ENCODE data around the gene PIEZO1.
"Not testable (repeated sequence)": the region's sequence is repeated elsewhere in the genome, so short reads cannot be mapped to it uniquely, and the experiment has no call there.

The PIEZO1 gene, protein sequence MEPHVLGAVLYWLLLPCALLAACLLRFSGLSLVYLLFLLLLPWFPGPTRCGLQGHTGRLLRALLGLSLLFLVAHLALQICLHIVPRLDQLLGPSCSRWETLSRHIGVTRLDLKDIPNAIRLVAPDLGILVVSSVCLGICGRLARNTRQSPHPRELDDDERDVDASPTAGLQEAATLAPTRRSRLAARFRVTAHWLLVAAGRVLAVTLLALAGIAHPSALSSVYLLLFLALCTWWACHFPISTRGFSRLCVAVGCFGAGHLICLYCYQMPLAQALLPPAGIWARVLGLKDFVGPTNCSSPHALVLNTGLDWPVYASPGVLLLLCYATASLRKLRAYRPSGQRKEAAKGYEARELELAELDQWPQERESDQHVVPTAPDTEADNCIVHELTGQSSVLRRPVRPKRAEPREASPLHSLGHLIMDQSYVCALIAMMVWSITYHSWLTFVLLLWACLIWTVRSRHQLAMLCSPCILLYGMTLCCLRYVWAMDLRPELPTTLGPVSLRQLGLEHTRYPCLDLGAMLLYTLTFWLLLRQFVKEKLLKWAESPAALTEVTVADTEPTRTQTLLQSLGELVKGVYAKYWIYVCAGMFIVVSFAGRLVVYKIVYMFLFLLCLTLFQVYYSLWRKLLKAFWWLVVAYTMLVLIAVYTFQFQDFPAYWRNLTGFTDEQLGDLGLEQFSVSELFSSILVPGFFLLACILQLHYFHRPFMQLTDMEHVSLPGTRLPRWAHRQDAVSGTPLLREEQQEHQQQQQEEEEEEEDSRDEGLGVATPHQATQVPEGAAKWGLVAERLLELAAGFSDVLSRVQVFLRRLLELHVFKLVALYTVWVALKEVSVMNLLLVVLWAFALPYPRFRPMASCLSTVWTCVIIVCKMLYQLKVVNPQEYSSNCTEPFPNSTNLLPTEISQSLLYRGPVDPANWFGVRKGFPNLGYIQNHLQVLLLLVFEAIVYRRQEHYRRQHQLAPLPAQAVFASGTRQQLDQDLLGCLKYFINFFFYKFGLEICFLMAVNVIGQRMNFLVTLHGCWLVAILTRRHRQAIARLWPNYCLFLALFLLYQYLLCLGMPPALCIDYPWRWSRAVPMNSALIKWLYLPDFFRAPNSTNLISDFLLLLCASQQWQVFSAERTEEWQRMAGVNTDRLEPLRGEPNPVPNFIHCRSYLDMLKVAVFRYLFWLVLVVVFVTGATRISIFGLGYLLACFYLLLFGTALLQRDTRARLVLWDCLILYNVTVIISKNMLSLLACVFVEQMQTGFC (N-terminal part only)

DNA sequence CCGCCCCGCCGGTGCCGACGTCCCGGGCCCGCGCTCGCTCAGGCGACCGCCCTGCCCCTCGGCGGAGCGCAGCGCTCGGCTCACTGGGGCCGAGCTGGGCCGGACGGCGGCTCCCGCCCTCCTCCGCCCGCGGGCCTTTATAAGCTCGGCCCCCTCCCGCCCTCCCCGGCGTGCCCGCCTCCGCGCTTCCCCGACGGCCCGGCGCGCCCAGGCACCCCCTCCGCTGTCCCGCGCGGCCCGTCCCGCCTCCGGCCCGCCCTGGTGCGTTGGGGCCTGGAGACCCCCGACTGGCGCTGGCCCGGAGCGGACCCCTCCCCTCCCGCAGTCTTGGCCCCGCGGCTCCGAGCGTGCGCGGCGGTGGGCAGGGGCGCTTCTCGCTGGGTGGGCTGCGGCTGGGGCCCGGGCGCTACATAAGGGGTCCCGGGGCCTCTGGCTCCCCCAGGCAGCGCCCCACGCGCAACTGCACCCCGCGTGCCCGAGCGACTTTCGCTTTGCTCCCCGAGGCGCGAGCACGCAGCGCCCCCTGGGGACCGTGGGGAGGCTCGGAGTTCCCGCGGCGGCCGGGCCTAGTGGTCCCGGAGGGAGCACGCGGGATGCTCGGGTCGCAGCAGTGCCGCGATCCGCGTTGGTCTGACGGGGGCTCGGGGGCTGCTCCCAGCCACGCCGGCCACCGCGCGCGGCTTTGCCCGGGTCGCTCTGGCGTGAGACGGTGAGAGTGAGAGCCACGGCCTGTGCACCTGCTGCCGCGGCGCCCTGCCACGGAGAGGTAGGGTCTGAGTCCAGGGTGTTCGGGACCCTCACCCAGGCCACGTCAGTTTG is at the start of gene PIEZO1:
Gene PIEZO1, minus strand, starts transcription at position 115 of the 819 bp plus-strand sequence. CDS start 256 bp downstream, outside the sequence.
- DNase-seq (ENCODE audit: low read depth in 2 of 2) = peak; percentile 68 to 74

DNA sequence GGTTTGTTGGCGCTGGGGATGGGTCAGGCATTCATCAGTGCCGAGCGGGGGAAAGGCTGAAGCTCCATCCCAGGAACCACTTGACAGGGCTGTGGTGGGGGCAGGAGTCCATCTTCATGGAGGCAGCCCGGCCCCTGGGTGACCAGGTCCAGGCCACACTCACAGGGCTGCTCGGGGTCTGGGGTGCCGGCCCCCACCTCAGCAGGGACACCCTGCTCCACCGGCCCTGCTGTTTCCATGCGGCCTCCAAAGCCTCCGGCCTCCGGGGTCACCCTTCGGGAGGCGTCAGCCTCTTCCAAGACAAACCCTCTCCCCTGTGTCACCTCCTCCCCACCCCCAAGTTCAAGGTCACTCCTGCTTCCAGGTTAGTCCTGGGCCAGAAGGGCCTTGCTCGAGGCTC is 49.6 kb upstream of the PIEZO1 start:
- no peak for DNase-seq (ENCODE audit: low read depth in 2 of 2)

DNA sequence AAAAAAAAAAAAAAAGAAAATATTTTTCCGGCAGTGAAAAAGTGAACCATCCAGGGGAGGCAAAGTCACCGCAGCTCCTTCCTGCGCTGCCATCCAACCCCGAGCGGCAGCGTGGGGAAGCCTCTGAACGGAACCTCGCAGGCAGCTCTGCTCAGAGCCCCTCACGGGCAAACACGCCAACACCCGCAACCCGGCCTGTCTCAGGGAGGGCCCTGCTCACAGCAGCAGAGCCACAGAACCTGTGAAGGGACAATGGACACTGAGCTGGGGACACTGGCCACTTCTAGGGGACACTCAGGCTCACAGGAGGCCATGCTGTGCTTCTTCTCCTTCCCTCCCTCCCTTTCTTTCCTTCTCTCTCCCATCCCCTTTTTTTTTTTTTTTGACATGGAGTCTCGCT is 48.1 kb upstream of the PIEZO1 start:
- DNase-seq (ENCODE audit: low read depth in 2 of 2) = no peak

DNA sequence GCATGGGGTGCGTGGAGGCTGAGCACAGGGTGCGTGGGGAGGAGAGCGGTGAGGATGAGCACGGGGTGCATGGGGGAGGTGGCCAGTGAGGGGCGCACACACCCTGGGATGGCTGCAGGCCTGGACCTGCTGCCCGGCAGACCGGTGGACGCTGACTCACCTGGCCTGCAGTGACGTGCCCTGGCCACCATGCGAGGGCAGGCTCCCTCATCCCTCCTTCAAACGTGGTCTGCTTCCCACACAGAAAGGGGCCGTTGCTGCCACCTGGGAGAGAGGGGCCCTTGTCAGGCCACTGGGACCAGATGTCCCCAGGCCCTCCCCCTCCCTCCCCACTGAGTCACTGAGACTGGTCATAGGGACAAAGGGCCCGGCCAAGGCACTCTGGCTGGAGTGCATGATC is 46.8 kb upstream of the PIEZO1 start:
- DNase-seq (ENCODE audit: low read depth in 2 of 2) = no peak

DNA sequence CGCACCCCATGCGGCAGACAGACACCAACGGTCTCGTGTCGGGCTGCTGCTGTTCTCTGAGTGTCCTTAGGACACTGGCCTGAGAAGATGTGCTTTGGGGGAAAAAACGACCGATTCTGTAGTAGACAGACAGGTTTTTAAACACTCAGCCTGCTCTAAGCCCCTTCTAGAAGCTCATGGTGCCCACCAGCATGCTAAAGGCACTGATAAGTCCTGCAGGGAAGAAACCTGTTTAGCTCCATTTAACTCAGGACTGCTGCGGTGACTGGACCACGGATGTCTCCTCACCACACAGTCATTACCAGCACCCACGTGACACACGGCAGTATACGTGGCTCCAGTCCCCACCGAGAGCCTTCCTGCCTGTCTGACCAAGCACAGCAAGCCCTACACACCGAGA is 45.8 kb upstream of the PIEZO1 start:
- DNase-seq (ENCODE audit: low read depth in 2 of 2) = no peak

DNA sequence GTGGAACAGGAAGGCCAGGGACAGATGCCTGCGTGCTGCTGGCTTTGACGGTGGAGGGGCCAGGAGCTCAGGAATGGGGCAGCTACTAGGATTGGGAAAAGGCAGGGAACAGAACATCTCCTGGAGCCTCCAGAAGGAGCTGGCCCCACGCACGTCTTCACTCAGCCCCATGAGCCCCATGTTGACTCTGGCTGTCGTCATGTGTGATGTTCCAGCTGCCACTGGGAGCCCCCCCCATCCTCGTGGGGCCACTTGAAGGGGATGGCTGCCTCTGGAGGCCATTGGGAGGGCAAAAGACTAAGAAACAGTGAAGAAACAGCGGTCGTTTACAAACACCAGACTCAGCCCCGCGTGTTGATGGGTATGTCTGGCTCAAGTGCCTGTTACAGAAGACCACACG is 45.2 kb upstream of the PIEZO1 start:
- DNase-seq (ENCODE audit: low read depth in 2 of 2) = no peak

DNA sequence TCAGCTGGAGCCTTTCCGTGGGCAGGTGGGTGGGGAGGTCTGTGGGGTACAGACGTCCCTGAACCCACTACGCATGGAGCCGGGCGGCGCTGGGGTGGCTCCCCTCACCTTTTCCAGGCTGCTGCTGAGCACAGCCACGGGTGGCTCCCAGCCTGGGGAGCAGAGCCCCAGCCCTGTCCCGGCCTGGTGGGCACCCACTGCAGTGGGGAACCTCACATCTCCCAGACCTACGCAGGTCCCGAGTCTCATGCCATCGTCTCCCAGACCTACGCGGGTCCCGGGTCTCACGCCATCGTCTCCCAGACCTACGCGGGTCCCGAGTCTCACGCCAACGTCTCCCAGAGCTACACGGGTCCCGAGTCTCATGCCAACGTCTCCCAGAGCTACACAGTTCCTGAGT is 43.7 kb upstream of the PIEZO1 start:
- DNase-seq (ENCODE audit: low read depth in 2 of 2) = no peak

DNA sequence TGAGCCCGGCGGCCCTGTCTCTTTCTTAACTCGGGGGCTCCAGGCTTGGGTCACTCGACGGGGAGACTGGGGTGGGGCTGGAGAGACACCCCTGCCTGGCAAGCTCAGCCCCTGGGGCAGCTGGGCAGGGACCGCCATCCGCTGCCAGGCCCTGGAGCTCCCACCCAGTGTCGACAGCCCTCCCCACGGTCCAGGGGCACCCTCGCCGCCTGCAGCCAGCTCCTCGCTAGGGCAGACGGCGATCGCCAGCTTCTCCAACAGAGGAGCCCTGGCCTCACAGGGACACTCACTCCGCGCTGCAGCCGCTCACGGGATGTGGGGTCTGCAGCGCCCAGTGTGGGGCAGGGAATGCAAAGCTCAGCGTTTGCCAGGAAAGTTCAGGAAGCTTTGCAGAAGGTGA is 42.7 kb upstream of the PIEZO1 start:
- no peak for DNase-seq (ENCODE audit: low read depth in 2 of 2)

DNA sequence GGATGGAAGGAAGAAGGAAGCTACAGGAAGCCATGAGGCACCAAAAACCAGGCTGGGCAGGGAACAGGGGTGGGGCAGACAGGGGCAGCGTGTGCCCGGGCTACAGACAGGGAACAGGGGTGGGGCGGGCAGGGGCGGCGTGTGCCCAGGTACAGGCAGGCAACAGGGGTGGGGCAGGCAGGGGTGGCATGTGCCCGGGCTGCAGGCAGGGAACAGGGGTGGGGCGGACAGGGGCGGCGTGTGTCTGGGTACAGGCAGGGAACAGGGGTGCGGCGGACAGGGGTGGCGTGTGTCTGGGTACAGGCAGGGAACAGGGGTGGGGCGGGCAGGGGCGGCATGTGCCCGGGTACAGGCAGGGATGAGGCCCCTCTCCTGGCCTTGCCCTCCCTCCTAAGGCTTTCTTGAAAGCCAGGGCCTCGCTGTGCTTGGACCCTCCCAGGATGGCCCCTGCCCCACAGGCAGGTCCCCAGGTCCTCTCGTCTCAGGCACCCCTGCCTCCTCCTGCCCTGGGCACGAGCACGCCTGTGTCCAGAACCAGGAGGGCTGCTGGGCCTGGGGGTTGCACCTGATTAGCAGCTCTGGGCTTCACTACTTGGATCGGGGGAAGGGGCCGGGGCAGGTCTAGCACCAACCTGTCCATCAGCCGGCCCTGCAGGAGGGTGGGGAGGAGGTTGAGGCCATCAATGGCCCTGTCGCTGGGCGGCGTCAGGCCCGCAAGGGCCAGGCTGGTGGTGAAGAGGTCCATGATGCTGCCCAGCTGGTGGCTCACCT is 41.2 kb upstream of the PIEZO1 start:
- DNase-seq (ENCODE audit: low read depth in 2 of 2) = no peak

DNA sequence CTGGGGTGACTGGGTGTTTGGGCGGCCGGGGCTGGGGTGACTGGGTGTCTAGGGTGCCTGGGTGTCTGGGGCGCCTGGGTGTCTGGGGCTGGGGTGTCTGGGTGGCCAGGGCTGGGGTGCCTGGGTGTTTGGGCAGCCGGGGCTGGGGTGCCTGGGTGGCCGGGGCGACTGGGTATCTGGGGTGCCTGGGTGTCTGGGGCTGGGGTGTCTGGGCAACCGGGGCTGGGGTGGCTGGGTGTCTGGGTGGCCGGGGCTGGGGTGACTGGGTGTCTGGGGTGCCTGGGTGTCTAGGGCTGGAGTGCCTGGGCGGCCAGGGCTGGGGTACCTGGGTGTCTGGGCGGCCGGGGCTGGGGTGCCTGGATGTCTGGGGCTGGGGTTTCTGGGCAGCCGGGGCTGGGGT is 40.1 kb upstream of the PIEZO1 start:
- no peak for DNase-seq (ENCODE audit: low read depth in 2 of 2)

DNA sequence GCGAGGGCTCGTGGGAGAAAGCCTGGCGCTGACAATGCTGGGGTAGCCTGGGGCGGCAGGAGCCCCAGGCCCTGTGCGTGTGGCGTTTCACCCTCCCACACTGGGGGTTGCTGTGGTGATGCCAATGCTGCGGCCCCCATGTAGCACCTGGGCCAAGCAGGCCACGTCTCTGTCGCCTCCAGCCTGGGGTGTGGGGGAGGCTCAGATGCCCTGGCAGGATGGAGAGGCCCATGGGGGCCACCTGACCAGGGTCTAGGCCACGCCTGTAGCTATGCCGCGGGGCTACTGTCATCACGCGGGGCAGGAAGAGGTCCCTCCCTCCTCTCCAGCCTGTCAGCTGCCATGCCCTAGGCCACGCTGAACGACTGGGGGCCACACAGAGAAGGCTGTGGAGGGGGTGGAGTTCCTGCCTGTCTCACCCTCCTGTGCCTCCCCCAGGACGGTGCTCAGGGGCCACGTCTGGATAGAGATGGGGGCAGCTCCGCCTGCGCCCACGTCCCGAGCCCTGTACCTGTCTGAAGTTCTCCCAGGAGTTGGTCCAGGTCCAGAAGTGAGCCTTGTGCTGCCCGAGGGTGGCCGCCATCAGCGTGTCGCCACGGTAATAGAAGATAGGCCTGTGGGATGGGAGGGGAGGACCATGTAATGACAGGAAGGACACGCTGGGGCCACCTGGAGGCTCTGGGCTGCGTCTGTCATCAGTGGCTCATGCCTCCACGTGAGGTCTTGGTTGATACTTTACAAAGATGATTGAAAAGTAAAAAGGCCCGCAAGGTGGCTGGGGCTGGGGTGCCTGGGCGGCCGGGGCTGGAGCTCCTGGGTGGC is 39.4 kb upstream of the PIEZO1 start:
- no peak for DNase-seq (ENCODE audit: low read depth in 2 of 2)

DNA sequence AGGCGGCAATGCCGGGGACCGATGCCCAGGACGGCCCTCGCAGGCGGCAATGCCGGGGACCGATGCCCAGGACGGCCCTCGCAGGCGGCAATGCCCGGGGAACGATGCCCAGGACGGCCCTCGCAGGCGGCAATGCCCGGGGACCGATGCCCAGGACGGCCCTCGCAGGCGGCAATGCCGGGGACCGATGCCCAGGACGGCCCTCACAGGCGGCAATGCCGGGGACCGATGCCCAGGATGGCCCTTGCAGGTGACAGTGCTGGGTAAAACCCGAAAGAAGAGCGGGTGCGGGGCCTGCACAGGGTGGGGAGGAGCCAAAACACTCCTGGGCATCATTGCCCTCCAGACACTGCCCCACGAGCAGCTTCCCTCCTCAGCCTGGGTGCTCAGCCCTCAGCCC is 38.6 kb upstream of the PIEZO1 start:
- DNase-seq (ENCODE audit: low read depth in 2 of 2) = not testable (repeated sequence)

DNA sequence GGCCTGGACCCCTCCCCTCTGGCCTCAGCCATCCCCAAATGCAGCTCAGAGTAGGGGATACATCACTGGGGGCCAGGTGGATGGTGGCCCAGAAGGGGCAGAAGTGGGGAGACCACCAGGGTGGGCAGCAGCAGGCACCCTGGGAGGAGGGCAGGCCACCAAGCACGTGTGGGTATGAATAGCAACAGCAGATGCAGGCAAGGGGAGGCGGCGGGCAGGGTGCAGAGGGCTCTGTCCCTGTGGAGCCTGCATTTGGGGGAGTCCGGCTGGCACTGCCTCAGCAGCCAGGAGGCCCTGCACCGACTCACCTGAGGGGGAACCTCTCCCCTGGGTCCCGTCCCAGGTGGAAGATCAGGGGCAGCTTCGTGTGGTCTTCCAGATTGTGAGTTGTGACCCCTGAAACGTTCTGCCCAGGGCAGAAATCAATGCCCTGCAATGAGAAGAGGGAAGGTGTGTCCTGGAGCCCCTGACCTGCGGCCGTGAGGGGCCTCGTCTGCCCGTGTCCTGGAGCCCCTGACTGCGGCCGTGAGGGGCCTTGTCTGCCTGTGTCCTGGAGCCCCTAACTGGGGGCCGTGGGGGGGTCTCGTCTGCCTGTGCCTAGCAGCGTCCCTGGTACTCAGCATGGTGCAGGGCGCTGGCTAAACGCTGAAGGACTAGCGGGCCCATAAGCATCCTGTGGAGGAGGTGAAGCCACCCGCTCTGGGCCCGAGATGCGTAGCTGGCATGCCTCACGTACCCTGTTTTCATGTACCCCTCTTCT is 37.4 kb upstream of the PIEZO1 start:
- no peak for DNase-seq (ENCODE audit: low read depth in 2 of 2)

DNA sequence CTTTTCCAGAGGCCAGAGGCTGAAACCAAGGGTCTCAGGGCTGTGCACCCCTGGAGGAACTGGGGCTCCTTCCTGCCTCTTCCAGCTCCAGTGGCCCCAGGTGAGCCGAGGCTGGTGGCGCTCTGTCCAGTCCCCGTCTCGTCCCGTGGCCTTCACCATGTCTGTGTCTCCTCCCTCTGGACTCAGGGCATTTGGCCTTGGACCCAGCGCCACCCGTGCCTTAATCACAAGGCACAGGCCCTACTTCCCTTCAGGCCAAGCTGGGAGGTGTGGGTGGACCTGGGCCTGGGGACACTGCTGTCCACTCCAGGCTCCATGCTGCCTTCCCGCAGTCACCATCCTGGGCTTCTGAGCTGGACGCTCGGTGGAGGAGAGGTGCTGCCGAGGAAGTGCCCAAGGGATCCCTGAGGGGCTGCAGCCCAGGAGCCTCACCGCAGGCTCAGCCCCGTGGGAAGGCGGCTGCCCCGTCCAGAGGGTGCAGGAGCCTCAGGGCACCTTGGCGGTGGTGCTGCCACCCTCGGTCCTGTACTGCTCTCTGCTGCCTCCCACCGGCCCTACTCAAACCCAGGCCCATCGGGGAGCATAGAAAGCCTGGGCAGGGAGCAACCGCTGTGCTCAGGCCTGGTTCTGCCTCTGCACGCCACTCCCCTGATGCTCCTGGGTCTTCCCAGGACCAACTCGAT is 36.3 kb upstream of the PIEZO1 start:
- no peak for DNase-seq (ENCODE audit: low read depth in 2 of 2)

DNA sequence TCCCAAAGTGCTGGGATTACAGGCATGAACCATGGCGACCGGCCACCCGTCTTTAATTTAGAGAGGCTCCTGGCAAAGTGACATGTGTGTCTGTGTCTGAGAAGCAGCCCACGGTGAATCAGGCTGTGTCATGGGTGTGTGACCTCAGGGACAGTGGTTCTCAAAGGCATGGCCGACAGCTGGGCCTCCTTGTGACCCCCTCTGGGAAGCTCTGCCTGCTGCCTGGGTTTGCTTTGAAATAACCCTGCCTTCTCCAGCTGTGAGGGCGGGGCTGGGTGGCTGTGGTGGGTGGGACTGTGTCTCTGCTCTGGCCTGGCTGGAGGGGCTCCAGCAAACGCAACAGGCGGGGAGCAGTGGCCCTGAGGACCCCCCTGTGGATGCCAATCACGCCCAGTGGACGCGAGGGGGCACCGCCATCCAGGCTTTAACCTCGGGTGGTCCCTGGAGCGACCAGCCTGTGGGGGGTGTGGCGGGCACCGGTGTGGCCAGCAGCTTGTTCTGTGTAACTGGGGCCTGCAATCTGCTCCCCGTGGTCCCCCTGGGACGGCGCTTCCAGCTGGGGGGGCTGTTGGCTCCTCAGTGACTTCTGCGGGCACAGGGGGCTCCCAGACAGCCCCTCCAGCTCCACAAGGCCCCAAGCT is 35.5 kb upstream of the PIEZO1 start:
- no peak for DNase-seq (ENCODE audit: low read depth in 2 of 2)

DNA sequence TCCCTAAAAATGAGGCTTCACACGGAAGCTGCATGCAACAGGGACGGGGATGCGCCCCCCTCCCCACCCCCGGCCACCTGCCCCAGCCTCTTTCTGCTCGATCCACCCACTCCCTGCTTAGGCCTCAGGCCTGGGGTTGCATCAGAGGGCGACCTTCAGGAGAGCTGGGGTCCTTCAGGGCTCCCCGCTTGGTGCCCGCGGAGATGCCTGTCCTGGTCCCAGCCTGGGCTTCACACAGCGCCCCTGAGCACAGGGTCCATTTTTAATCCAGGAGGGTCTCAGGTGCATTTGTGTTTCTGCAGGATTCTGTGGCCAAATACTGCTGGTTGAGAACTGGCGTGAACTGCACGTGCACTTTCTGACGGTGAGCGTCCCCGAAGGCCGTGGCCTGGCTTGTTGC is 34.1 kb upstream of the PIEZO1 start:
- no peak for DNase-seq (ENCODE audit: low read depth in 2 of 2)

DNA sequence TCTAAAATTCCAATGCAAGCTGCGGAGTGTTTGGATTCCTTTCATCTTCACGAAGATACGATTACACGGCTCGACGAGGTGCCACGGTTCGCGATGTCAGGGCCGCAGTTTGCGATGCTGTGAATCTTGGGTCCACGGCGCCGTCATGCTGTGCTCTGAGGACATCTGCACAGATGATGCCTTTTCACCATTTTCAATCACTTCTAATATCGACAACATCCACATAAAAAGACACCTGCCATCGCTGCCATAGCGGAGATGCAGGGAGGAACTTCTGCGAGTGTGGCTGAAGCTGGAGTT is 33.5 kb upstream of the PIEZO1 start:
- DNase-seq (ENCODE audit: low read depth in 2 of 2) = no peak

Data from activated CD8-positive, alpha-beta memory T cell treated with anti-CD3 and anti-CD28 coated beads for 4 hours (primary cell).